ENCODE results near the gene CD300LD.

GRCh38 chr17:74619077-74619673 is 27.1 kb upstream of the CD300LD start:
- no peak for TF ChIP-seq CTCF (conservative IDR thresholded peaks at IDR 0.05; ENCODE audit: low read depth in 2 of 2)
- TF ChIP-seq EZH2 (IDR thresholded peaks at IDR 0.05; ENCODE audit: low read depth, unreplicated experiment), result no peak
- no peak for TF ChIP-seq POLR2AphosphoS5 (IDR thresholded peaks at IDR 0.05; ENCODE audit: low read depth)
- no peak for TF ChIP-seq REST (IDR thresholded peaks at IDR 0.05; ENCODE audit: unreplicated experiment)
- TF ChIP-seq EZH2phosphoT487 (IDR thresholded peaks at IDR 0.05; ENCODE audit: unreplicated experiment), result no peak
- TF ChIP-seq ETS1 (IDR thresholded peaks at IDR 0.05), result no peak
- no peak for TF ChIP-seq ZNF114 (CRISPR knock-in tag; IDR thresholded peaks at IDR 0.05)
- TF ChIP-seq ZNF462 (CRISPR knock-in tag; IDR thresholded peaks at IDR 0.05), result no peak
- no peak for TF ChIP-seq CREB1 (CRISPR knock-in tag; IDR thresholded peaks at IDR 0.05; ENCODE audit: low read depth)
- no peak for TF ChIP-seq ZNF331 (CRISPR knock-in tag; IDR thresholded peaks at IDR 0.05; ENCODE audit: low read depth)
- TF ChIP-seq JUNB (IDR thresholded peaks at IDR 0.05; ENCODE audit: unreplicated experiment), result no peak

Data from GM23338 (cell line).